G401 (cell line): ENCODE data around the gene ATP8B2. TPM values are rescaled to one million over a fixed set of nuclear protein-coding genes. Genes with fewer than 3 reads are reported as not detected.
"Not testable (repeated sequence)": the region's sequence is repeated elsewhere in the genome, so short reads cannot be mapped to it uniquely, and the experiment has no call there.

Experiments used
- DNase-seq: peaks from one replicate; pipeline ENCODE4 v3.0.0-alpha.2; 2015; ENCODE audit warnings: low spot score
- in situ Hi-C: cut with HindIII; loops from 2 replicates; pipeline ENCODE4 v1.10.0; 2016; ENCODE audit warnings: low sequenced_read_pairs, mixed read lengths
- total RNA-seq: library from RNA; depleted of rRNA; stranded (reverse); fragments of >200 nt; shearing (Covaris generic); gene quantifications from 2 replicates; pipeline ENCODE4 v1.2.3, GENCODE V29; 2014

Gene ATP8B2
- total RNA-seq, 1 experiment from 2014 or later = 66.6 TPM

DNA sequence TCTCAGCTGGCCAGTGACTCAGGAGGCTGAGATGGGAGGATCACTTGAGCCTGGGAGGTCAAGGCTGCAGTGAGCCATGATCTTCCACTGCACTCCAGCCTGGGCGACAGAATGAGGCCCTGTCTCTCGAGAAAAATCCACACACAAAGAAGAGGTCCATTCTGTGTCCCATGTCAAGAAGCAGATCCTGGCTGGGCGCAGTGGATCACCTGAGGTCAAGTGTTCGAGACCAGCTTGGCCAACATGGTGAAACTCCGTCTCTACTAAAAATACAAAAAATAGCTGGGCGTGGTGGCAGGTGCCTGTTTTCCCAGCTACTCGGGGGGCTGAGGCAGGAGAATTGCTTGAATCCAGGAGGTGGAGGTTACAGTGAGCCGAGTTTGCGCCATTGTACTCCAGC is 16.0 kb downstream of the ATP8B2 start:
- in situ Hi-C loops, DNase-seq: not testable (repeated sequence)

DNA sequence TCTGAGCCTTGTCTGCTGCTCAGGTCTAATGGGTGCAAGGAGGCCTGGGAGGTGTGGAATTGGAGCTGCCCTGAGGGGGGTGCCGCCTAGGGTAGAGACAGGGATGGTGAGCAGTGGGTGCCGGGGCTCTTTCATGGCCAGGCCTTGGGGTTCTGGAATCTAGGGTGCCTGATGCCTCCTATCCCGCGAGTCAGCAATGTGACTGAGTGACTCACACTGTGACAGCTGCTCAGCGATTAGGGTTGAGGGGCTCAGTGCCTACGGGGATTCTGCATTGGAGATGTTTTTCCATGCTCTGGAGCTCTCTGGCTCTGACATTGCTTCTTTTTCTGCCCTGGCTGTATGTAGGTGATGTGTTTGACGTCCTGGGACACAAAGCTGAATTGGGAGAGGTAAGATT is 16.8 kb downstream of the ATP8B2 start:
- in situ Hi-C loops = no loop called here
- DNase-seq = no peak

DNA sequence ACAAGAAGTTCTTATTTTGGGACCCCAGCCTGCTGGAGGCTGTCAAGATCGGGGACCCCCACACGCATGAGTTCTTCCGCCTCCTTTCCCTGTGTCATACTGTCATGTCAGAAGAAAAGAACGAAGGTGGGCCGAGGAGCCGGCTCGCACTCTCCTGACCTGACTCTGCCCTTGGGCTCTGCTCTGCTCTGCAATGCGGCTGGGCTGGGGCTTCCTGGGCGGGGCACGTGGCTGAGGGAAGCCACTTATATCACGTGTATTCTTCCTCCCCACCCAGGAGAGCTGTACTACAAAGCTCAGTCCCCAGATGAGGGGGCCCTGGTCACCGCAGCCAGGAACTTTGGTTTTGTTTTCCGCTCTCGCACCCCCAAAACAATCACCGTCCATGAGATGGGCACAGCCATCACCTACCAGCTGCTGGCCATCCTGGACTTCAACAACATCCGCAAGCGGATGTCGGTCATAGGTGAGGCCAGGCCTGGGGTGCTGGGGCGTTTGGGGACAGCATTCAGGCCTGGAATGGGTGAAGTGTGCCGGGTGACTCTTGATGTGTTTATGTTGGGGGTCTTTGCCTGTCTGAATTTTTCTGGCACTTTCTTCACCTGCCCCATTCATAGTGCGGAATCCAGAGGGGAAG is 17.6 kb downstream of the ATP8B2 start:
- DNase-seq = no peak
- in situ Hi-C loops = no loop called here

DNA sequence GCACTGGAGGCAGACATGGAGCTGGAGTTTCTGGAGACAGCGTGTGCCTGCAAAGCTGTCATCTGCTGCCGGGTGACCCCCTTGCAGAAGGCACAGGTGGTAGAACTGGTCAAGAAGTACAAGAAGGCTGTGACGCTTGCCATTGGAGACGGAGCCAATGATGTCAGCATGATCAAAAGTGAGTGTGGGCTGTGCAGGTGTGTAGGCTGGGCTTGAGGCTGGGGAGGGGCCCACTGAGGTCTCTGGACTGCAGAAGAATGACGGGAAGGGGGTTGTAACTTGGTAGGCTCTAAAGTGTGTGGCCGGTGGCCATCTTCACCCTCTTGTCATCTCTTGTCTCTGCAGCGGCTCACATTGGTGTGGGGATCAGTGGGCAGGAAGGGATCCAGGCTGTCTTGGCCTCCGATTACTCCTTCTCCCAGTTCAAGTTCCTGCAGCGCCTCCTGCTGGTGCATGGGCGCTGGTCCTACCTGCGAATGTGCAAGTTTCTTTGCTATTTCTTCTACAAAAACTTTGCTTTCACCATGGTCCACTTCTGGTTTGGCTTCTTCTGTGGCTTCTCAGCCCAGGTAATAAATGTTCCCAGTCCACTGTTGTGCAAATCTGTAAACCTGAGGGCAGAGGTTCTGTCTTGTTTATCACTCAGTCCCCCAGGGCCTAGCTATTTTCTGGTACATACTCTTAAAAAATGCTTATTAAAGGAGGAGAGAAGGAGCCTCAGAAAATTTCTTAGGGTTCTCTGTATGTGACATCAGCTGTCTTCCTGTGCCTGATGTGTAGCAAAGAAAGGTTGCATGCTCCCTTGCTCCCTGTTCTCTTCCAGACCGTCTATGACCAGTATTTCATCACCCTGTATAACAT is 19.9 kb downstream of the ATP8B2 start:
- in situ Hi-C loops = no loop called here
- DNase-seq = peak; percentile 27

DNA sequence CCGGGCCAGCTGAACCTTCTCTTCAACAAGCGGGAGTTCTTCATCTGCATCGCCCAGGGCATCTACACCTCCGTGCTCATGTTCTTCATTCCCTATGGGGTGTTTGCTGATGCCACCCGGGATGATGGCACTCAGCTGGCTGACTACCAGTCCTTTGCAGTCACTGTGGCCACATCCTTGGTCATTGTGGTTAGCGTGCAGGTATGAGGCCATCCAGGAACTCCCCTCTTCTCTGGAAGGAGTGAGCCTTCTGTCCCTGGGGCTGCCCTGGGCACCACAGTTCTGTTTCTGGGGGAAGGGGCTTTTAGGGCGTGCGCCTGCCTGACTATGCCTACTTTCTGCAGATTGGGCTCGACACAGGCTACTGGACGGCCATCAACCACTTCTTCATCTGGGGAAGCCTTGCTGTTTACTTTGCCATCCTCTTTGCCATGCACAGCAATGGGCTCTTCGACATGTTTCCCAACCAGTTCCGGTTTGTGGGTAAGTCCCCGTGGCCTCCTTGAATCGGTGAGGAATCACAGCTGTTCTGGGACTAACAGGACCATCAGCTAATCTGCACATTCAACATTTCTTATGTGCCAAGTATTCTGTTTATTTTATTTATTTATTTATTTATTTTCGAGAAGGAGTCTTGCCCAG is 21.1 kb downstream of the ATP8B2 start:
- DNase-seq = no peak
- in situ Hi-C loops = no loop called here

DNA sequence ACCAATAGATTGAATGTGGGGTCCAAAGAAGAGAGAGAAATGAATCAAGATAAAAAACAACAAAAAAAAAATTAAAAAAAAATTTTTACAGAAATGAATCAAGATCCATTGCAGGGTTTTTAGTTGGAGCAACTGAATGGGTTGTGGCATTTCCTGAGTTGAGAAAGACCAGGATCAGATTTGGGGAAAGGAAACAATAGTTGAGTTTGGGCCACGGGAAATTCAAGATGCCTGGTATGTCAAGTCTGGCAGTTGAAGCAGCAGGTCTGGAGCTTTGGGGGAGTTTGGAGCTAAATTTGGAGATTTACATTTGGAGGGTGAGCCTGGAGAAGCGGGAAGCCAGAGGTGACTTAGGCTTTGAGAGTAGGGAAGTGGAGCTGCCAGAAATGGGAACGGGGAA is 22.6 kb downstream of the ATP8B2 start:
- in situ Hi-C loops = no loop called here
- DNase-seq = no peak

DNA sequence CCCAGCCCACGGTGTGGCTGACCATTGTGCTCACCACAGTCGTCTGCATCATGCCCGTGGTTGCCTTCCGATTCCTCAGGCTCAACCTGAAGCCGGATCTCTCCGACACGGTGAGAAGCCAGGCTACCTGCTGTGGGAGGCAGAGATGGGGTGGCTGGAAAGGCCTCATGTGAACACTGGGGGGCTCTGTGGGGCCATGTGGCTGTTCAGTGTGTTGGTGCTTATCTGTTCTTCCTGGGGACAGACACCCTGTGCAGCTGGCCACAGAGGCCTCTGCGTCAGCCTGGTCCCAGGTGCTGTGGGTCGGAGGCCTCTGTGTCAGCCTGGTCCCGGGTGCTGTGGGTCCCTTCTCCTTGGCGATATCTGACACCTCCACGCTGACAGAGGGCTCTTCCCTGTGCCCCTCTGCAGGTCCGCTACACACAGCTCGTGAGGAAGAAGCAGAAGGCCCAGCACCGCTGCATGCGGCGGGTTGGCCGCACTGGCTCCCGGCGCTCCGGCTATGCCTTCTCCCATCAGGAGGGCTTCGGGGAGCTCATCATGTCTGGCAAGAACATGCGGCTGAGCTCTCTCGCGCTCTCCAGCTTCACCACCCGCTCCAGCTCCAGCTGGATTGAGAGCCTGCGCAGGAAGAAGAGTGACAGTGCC is 23.2 kb downstream of the ATP8B2 start:
- in situ Hi-C loops = no loop called here
- DNase-seq = peak; percentile 30

DNA sequence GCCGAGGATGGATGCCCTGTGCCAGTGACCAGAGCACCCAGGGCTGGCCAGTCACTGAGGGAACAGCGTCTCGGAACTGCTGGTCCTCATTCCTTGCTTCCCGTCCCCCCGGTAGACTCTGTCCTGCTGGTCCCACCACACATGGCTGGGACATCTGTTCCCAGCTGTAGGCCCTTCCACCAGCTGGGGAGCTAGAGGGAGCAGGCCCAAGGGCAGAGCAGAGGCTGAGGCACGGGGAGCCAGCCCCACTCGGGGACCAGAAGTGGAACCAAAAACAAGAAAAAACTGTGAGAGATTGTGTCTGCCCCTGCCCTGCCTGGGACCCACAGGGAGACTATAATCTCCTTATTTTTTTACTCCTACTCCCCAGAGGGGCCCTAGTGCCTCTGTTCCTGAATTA is 23.8 kb downstream of the ATP8B2 start:
- in situ Hi-C loops = no loop called here

DNA sequence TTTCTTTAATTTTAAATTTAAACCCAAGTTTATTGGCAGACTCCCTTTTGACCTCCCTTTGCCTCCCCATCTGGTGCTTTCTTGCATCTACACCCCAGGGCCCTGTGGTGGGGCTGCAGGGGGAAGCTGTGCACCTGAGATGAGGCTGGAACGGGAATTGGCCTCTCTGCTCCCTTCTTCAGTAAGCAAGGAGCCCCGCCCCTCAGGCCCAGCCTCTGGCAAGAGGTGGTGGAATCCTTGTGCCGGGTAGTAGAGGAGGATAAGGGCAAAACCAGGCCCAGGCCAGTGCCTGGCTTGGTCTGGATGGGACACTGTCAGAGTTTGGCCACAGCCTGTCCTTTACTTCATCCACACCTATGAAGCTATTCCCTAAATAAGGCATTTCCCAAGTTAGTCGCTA is 25.1 kb downstream of the ATP8B2 start:
- in situ Hi-C loops = no loop called here
- DNase-seq = no peak

More for the DNA sequence above, 23.8 kb downstream of the ATP8B2 start:
- no peak for DNase-seq

DNA sequence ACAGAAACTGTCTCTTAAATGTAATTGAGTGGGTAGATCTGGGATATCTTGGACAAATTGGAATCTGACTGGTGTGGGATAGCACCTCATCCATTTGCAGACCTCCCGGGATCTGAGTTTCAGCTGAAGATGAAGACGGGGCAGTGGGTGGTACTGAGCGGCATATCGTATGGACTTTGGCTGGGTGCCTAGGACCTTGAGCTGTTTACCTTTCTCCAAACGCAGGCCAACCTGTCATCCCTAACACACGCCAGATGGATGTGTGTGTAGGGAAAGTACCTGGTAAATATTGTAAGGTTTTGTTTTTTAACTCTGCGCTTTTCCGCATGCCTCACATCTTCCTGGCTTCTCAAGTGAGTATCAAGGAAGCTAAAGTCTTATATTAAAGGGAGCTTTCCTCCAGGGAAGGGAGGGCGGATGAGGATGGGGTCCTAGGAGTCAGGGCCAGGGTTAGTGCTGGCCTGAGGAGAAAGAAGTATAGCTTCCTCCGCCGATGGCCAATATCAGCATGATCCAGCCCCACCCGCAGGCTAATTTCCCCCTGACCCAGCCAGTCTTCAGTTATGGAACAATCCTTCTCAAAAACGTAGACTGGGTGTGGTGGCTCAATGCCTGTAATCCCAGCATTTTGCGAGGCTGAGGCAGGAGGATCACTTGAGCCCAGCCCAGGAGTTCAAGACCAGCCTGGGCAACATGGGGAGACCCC is 26.2 kb downstream of the ATP8B2 start:
- DNase-seq = peak; percentile 11
- in situ Hi-C loops = no loop called here

DNA sequence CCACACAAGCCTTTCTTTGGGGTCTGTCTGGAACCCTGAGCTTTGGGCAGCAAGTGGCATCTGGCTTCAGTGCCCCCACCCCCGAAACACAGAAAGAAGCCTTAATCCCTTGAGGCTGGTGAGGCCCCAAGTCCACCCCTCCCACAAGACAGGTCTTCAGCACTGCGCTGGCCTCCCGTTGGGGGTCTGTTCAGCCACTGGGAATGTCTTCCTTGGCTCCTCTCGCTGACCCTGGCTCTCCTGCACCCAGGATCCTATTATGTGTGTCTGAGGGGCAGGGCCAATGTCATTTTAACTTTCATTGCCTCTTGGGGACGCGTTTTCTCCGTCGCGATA is 26.9 kb downstream of the ATP8B2 start:
- no peak for DNase-seq

DNA sequence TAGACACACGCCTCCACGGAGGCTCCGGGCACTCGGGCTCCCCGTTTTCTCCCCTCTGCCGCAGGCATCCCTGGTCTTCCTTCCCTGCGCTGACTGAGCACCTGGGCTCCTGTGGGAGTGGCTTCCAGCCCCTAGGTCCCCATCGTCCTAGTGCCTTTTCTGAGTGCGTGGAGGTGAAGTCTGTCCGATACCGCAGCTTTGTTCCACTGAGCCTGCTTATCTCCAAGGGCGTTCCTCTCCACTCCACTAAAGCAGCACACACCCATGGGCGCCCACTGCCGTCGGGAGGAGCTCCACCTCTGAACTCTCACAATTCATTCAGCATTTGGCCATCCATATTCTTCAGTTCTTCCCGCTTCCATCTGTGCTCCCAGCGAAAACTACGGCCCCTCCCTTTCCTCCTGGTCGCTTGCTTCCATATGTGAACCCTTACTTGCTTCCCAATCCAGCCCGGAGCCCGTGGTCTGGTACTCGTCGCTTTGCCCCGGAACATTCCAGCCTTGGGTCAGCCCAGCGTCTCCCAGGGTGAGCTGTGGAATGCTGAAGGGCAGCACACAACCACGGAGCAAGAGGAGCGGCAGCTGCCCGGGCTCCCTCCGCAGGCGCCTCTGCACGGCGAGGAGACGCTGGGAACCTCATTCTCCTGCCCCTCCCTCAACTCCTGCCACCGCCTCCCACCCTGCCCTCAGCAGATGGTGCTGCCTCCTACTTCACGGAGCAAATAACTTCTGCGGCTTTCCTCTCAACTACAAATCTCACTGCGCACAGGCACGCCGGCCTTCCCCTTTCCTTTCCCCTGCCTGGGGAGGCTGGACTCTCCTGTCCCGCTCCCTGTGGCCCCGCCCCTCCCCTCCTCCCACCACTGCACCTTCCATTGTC is 27.5 kb downstream of the ATP8B2 start:
- in situ Hi-C loops = no loop called here
- peak; percentile 52 for DNase-seq

More for the DNA sequence above, 26.9 kb downstream of the ATP8B2 start:
- in situ Hi-C loops = no loop called here

DNA sequence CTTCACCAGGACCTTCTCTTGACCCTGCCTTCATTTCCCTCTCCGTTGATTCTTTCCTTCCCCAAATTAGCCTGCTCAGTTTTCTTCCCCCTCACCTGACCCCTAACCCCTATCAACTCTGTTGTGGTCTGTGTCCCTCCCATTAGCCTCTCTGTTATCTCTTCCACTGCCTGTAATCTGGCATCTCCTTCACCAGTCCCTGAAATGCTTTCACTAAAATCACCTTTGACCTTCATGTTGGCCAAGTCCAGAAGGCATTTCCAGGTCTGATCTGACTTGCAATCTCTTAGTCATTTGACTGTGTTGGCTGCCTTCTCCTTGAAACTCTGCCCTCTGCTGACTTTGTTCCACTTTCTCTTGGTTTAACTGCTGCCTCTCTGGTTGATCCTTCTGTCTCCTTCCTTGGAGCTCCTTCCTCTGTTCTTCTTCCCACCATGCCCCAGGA is 28.2 kb downstream of the ATP8B2 start:
- in situ Hi-C loops = no loop called here
- peak; percentile 23 for DNase-seq

DNA sequence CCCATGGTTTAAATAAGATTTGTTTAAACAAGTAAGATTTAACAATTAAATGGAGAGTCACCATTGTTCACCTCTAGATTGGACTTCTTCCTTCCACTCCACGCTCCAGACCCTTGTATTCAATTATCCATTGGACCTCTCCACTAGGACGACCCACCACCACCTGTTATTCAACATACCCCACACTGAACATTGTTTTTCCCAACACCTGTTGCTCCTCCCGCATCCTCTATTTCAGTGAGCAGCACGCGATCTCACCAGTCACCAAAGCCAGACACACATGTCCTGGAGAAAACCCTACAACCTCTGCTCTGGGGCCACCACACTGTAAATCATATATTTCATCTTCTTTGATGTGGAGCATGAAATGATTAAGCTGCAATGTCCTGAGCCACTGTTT is 28.6 kb downstream of the ATP8B2 start:
- DNase-seq = no peak
- in situ Hi-C loops = no loop called here

DNA sequence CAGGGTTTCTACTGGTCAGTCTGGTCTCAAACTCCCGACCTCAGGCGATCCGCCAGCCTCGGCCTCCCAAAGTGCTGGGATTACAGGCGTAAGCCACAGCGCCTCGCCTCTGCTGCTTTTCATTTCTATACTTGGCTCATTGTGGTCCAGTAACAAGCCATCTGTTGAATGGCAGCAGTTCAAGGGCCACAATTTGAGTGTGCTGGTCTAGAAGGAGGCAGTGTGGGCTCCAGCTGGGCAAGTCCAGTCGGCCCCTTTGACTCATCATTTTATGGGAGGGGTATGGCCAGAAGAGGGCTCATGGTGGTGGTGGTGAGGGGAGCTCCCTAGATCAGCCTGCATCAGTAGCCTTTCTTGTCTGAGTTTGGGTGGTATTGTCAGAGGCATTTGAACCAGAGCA is 33.2 kb downstream of the ATP8B2 start:
- in situ Hi-C loops = no loop called here
- DNase-seq = no peak

DNA sequence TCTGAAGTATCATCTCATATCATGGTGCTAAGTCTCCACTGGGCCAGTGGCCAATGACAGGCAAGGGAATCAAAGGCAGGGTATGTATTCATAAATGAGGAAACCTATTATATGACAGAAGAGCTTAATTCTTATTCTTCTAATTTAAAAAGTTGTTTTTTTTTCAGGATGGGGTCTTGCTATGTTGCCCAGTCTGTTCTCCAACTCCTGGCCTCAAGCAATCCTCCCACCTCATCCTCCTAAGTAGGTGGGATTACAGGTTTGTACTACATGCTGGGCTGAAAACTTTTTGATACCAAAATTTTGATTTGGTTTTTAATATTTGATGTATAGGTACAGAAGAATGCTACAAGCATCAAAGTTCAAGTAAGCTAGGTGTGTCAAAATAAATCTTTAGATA is 35.0 kb downstream of the ATP8B2 start:
- DNase-seq = no peak
- in situ Hi-C loops = no loop called here

DNA sequence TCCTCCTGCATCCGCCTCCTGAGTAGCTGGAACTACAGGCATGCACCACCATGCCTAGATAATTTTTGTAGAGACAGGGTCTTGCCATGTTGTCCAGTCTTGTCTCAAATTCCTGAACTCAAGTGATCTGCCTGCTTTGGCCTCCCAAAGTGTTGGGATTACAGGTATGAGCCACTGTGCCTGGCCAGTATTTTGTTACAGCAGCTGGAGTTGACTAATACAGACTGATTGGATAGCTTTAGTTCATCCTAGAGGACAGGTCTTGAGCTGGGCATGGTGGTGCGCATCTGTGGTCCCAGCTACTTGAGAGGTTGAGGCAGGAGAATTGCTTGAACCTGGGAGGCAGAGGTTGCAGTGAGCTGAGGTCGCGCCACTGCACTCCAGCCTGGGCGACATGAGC is 35.6 kb downstream of the ATP8B2 start:
- DNase-seq, in situ Hi-C loops: not testable (repeated sequence)

DNA sequence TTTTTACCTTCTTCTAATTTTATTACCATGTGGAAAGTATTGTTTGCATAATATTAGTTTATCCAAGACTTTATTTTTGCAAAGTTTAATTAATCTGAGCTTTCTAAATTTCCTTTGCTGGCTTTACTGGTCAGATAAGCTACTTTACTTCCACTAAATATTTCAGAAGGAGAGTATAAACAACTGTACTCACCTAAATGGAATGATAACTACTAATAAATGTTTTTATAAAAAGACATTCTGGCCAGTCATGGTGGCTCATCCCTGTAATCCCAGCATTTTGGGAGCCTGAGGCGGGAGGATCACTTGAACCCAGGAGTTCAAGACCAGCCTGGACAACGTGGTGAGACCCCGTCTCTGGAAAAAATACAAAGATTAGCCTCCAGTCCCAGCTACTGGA is 36.0 kb downstream of the ATP8B2 start:
- DNase-seq = no peak
- in situ Hi-C loops = no loop called here
